ENCODE results near the gene AAMP.

AAMP gene

DNA sequence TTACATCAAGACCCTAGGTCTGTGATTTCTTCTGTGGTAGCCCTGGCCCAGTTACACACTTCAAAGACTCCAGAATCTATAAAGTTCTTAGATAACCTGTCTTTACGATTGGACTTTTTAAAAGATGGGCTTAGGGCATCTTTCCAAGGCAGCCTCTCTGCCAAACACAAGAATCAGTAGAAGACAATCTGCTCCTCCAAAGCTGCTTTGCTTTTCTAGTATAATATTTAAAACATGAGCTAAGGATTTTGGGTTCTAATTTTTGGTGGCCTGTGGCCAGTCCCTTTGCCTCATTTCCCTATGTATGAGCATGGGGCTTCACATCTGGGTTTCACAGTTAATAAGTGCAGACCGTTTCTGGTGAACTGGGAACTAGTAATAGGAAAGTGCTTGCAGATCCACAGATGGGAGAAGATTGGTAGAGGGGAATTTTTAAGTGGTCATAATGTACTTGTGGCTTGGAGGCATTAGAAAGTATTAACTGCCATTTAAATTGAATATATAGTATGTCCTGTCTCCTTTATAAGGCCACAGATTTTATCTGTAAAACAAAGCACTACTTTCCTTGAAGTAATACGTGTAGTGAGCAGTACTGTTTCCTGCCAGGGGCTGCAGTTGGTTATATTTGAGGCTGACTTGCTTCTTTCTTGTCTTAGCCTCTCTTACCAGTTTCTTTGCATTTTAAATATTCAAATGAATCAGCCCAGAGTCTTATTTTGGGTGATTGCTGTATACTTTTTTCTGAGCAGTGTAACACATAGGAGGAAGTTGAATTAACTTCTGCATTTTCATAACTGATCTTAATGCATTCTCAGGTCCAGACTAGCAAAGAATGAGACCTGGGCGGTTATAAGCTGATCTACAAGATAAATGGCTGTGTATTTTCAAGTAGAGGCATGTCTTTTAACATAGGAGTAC, 51.4 kb downstream of the AAMP start:
- peak; percentile 28 for DNase-seq

DNA sequence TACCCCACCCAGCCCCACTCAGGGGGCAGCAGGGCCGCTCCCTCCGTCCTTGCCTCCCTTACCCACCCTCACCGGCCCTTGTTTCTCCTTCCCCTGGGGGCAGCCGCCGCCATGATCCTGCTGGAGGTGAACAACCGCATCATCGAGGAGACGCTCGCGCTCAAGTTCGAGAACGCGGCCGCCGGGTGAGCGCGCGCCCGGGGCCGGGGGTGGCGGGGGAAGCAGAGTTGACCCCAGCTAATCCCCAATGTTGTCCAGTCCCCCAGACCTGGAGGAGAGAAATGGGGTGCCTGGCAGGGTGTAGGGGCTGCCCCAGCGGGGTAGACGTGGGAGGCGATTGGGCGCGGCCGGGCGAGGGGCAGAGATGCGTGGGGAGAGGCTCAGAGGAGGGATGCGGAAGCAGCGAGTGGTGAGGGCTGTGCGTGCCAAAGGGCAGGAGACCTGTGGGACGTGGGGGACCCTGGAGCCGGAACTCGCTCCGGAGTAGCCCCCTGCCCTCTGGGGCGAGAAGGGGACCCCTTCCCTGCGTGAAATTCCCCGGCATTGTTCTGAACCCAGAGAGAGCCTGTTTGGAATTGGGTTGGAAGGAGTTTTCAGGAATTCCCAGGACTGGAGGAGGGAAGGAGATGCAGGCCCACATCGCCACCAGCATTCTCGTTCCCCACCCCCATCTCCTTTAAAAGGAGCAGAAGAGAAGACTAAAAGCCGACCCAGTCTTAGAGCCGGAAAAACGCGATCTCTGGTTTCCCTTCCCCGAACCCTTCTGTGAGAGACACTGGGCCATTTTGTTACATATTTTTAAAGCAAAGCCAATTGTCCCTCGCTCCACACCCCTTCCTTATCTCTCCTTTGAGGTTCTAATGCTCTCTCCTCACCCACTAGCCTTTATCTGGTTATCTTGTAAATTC, 52.3 kb downstream of the AAMP start:
- DNase-seq: peak; percentile 82

DNA sequence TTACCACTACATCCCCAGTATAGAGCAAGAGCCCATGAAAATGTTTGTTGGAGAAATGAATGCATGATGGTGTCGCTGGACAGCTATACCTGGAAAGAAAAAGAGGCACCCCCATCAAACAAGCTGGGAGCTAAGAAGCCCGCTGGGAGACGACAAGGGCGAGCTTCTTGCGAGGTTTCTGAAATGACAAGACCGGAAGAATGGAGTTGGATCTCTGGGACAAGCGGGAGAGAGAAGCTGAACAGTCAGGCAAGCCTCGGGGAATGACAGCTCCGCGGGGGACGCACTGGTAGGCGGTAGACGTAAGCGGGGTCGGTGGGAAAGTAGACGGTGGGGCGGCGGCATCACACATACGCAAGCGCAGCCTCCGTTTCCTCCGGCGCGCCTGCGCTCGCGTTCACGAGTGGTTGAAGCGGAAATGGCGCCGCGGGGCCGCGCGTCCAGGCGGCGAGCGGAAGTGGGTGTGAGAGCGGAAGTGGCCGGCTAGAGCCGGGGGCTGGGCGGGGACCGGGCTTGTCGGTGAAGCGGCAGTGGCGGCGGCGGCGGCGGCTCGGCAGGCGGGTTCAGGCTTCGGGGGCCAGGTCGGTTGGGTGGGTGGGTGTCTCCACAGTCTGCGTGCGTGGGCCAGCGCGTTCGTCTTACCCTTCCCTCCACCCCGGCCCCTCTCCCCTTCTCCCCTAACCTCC, 53.1 kb downstream of the AAMP start, which contains the start of gene ARPC2:
Gene ARPC2, plus strand, starts transcription at position 516 of the 686 bp plus-strand sequence. CDS start 282 bp downstream, outside the sequence.
- DNase-seq: peak; percentile 96

DNA sequence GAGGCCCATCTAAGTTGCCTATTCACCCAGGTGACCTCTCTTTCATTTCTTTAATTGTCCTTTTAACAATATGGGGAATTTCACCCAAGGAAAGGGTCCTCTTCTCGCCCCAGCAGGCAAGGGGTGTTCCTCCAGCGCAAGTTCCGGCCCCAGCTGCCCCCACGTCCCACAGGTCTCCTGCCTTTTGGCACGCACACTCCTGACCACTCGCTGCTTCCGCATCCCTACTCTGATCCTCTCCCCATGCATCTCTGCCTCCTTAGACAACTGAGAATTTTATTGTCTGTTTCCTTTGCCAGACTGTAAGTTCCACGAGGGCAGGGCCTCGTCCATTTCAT, 53.6 kb downstream of the AAMP start:
- DNase-seq: no peak

All from activated CD4-positive, alpha-beta T cell treated with anti-CD3 and anti-CD28 coated beads for 48 hours (primary cell).